ENCODE results near the gene NCR3LG1. TPM values are rescaled to one million over a fixed set of nuclear protein-coding genes. Genes with fewer than 3 reads are reported as not detected.

NCR3LG1 gene
- total and polyA plus RNA-seq, 2 of the 4 experiments (the other 2 are of a cell fraction), result 1.7 to 4.1 TPM

DNA sequence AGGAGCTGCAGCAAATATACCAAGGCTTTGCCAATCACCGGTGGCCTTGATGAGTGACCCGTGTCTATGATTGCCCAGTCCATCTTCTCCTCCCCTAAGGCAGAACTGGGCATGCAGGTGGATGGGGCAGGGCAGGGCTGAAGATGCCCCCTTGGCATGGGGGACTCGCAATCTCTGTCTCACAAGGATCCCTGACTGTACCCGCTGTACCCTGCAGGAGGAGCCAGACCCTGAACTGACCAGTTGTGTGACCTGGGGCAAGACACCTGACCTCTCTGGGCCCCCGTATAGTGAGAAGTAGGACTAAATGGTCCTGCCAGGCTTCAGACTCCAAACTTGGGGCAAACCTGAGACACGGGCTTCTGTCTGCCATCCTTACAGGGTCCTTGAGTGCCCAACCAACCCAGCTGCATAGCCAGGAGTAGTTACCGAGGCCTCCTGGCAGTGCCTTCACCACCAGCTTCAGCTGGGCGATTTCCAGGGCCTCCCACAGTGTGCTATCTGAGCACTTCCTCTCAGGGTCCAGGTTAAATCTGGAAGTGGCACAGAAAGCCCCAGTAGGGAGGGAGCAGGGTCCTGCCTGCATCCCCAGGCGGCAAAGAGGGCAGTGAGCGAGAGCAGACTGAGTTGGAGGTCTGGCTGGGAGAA, 43.3 kb downstream of the NCR3LG1 start (continued):
- TF ChIP-seq RCOR1 (IDR thresholded peaks at IDR 0.05; ENCODE audit: insufficient replicate concordance, low read length) (no peak), SMC3 (IDR thresholded peaks at IDR 0.05; ENCODE audit: low read depth, low read length) (no peak), RFX5 (IDR thresholded peaks at IDR 0.05; ENCODE audit: low read depth, low read length) (no peak)

DNA sequence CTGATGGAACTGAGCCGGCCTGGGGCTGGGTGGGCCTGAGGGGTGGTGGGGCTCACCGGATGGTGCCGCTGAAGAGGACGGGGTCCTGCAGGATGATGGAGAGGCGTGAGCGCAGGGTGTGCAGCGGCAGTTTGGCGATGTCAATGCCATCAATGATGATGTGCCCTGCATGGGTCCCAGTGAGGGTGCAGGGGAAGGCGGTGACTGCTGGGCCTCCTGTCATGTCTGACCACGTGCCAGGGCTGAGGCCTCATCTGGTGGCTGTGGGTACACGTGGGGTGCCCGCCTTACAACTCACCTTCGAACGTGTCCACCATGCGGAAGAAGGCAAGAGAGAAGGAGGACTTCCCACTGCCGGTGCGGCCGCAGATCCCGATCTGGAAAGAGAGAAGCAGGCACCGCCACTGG, 44.0 kb downstream of the NCR3LG1 start:
- Histone ChIP-seq H3K79me1 (ENCODE audit: low read depth in 1 of 2, low read length in 2 of 2) (no peaks in the 10 kb centered on the region), H3K18ac (ENCODE audit: low read depth, low read length) (no peak overlapping the region), H4K91ac (ENCODE audit: insufficient read depth, low read depth, low read length) (no peak overlapping the region), H2AFZ (replicated peaks; ENCODE audit: low read length, poor library complexity) (no peak overlapping the region), H3K4me3 (ENCODE audit: insufficient read depth, low read depth, low read length) (no peak overlapping the region), H3K14ac (replicated peaks; ENCODE audit: low read depth, low read length) (no peak overlapping the region), H3K36me3 (ENCODE audit: control insufficient read depth, insufficient read depth, low read length) (no peaks in the 10 kb centered on the region), H2AK5ac (ENCODE audit: low read depth, low read length) (no peak overlapping the region), H3K4me2 (ENCODE audit: low read depth, low read length) (no peak overlapping the region), H3K9me1 (ENCODE audit: insufficient read depth, low read length) (no peaks in the 10 kb centered on the region), H2AK9ac (replicated peaks; ENCODE audit: low read depth, low read length, poor library complexity) (no peak overlapping the region), H3K27ac (ENCODE audit: insufficient read depth, low read length) (no peak overlapping the region), H3K9ac (ENCODE audit: low read depth, low read length) (no peak overlapping the region), H3K23ac (ENCODE audit: low read depth, low read length) (no peak overlapping the region), H3K56ac (ENCODE audit: extremely low read depth, insufficient read depth, low read length) (no peak overlapping the region), H4K5ac (ENCODE audit: low read depth, low read length) (no peak overlapping the region), H3K27me3 (ENCODE audit: control insufficient read depth, insufficient read depth, low read length) (peaks cover 14% of the 10 kb centered on the region; the same call in 1 of the 2 replicates), H3K9me3 (ENCODE audit: control insufficient read depth, insufficient read depth, low read length) (no peaks in the 10 kb centered on the region), H4K20me1 (ENCODE audit: insufficient read depth, low read length) (no peaks in the 10 kb centered on the region), H3K4ac (ENCODE audit: low read depth, low read length) (no peak overlapping the region), H2BK5ac (ENCODE audit: low read depth, low read length, poor library complexity, severe bottlenecking) (no peak overlapping the region), H2BK15ac (ENCODE audit: low read depth, low read length) (no peak overlapping the region), H2BK120ac (ENCODE audit: low read depth, low read length) (no peak overlapping the region), H2BK20ac (ENCODE audit: low read depth, low read length) (no peak overlapping the region), H3K4me1 (ENCODE audit: control insufficient read depth, insufficient read depth, low read length) (no peaks in the 10 kb centered on the region), H4K8ac (ENCODE audit: low read depth in 2 of 2, low read length in 2 of 2) (no peak overlapping the region)
- in situ Hi-C loops (cut with MboI; ENCODE audit: low sequenced_read_pairs) (no loop called here), dilution Hi-C loops (cut with HindIII; ENCODE audit: low sequenced_read_pairs, unreplicated experiment) (no loop called here), intact Hi-C loops (cut with micrococcal nuclease) (no loop called here)
- ATAC-seq (ENCODE audit: low read depth) (no peak), DNase-seq (no peak)
- CTCF ChIA-PET, result no interaction called here
- POLR2A ChIA-PET (ENCODE audit: unreplicated experiment), result no interaction called here
- BruUV-seq (replicated peaks), result no TSS peak
- WGBS, 2 experiments (ENCODE audit: extremely low coverage in 2 of 2, insufficient read length in 1 of 2), result 86% methylated on average over 8 of the region's 20 CpGs; no CpG with 5 or more reads in 1 of the 2 experiments
- TF ChIP-seq CHD1 (IDR thresholded peaks at IDR 0.05; ENCODE audit: low read depth, low read length), result no peak
- no peak for TF ChIP-seq BHLHE40 (IDR thresholded peaks at IDR 0.05; ENCODE audit: low read depth, low read length)
- TF ChIP-seq SMC3 (IDR thresholded peaks at IDR 0.05; ENCODE audit: low read depth, low read length), result no peak
- TF ChIP-seq NFE2L2 (IDR thresholded peaks at IDR 0.05; ENCODE audit: low read depth, low read length), result no peak
- TF ChIP-seq, protein P1, sequence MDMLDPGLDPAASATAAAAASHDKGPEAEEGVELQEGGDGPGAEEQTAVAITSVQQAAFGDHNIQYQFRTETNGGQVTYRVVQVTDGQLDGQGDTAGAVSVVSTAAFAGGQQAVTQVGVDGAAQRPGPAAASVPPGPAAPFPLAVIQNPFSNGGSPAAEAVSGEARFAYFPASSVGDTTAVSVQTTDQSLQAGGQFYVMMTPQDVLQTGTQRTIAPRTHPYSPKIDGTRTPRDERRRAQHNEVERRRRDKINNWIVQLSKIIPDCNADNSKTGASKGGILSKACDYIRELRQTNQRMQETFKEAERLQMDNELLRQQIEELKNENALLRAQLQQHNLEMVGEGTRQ (IDR thresholded peaks at IDR 0.05; ENCODE audit: low read depth, low read length), result no peak
- no peak for TF ChIP-seq CEBPB (IDR thresholded peaks at IDR 0.05; ENCODE audit: low read depth, low read length)
- TF ChIP-seq POLR2A (IDR thresholded peaks at IDR 0.05; ENCODE audit: low read depth, low read length), result no peak
- no peak for TF ChIP-seq FOS (IDR thresholded peaks at IDR 0.05; ENCODE audit: low read depth, low read length)
- no peak for TF ChIP-seq RAD21 (IDR thresholded peaks at IDR 0.05; ENCODE audit: low read length)
- TF ChIP-seq MAFK (IDR thresholded peaks at IDR 0.05; ENCODE audit: low read depth, low read length), result no peak
- TF ChIP-seq, protein P2, sequence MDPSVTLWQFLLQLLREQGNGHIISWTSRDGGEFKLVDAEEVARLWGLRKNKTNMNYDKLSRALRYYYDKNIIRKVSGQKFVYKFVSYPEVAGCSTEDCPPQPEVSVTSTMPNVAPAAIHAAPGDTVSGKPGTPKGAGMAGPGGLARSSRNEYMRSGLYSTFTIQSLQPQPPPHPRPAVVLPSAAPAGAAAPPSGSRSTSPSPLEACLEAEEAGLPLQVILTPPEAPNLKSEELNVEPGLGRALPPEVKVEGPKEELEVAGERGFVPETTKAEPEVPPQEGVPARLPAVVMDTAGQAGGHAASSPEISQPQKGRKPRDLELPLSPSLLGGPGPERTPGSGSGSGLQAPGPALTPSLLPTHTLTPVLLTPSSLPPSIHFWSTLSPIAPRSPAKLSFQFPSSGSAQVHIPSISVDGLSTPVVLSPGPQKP (IDR thresholded peaks at IDR 0.05; ENCODE audit: borderline replicate concordance, low read depth, low read length), result no peak
- TF ChIP-seq RFX5 (IDR thresholded peaks at IDR 0.05; ENCODE audit: low read depth, low read length), result no peak
- no peak for TF ChIP-seq MAZ (IDR thresholded peaks at IDR 0.05; ENCODE audit: borderline replicate concordance, low read depth, low read length)
- no peak for TF ChIP-seq MXI1 (IDR thresholded peaks at IDR 0.05; ENCODE audit: borderline replicate concordance, low read depth, low read length)
- no peak for TF ChIP-seq RCOR1 (IDR thresholded peaks at IDR 0.05; ENCODE audit: insufficient replicate concordance, low read length)
